ENCODE data around the gene RNF215.

Gene RNF215

DNA sequence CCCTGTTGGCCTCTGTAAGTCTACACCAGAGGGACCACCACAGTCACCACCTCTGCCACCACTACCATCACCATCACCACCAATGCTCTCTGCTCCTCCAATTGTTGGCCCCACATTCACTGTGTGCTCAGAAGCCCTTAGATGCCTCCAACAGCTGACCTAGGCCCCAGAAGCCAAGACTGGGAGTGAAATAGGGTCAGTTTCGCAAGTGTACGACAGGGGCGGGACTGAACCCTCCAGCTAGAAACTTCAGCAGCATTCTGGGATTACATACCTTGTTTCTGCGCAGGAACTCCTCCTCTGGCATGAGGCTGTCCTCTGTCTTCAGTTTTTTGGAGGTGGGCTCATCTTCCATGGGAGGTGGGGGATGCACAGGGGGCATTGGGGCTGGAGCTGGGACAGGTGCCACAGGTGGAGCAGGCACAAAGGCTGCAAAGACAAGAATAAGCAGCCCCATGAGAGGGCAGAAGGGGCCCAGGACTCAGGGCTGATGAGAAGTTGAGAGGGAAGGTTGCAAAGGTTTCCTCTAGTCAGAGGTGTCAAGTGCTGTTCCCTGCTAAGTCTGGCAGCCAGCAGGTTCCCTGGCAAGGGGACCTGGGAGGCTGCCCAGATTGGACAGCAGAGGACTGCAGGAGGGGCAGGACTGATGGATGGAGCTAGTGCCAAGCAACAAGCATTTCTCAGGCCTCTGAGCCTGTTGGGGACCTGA is 50.3 kb downstream of the RNF215 start:
- DNase-seq (ENCODE audit: low spot score), result no peak
- in situ Hi-C loops (cut with MboI; ENCODE audit: low pct_unique_long_range_greater_than_20kb, low sequenced_read_pairs, unreplicated experiment), result no loop called here
- TF ChIP-seq, protein P1, sequence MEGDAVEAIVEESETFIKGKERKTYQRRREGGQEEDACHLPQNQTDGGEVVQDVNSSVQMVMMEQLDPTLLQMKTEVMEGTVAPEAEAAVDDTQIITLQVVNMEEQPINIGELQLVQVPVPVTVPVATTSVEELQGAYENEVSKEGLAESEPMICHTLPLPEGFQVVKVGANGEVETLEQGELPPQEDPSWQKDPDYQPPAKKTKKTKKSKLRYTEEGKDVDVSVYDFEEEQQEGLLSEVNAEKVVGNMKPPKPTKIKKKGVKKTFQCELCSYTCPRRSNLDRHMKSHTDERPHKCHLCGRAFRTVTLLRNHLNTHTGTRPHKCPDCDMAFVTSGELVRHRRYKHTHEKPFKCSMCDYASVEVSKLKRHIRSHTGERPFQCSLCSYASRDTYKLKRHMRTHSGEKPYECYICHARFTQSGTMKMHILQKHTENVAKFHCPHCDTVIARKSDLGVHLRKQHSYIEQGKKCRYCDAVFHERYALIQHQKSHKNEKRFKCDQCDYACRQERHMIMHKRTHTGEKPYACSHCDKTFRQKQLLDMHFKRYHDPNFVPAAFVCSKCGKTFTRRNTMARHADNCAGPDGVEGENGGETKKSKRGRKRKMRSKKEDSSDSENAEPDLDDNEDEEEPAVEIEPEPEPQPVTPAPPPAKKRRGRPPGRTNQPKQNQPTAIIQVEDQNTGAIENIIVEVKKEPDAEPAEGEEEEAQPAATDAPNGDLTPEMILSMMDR (IDR thresholded peaks at IDR 0.05; ENCODE audit: extremely low read depth, insufficient read depth, missing control alignments), result no peak

DNA sequence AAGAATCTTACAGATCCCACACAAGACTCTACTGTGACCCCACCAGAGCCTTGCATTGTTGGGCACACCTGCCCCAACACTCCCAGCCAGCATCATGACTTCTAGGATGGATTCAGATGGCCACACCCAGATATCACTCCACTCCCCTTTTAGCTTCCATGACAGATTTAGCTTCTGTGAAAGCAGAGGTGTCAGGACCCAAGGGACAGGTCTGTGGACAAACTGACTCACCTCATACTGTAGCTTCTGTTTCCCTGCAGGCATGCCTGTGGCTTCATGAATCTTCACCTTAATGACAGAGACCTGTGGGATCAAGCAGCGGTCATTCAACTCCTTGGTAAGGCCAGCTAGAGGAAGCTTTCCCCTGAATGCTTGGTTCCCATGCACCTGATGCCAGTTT is 52.0 kb downstream of the RNF215 start:
- DNase-seq (ENCODE audit: low spot score), result no peak
- in situ Hi-C loops (cut with MboI; ENCODE audit: low pct_unique_long_range_greater_than_20kb, low sequenced_read_pairs, unreplicated experiment), result no loop called here
- TF ChIP-seq, protein P1 (IDR thresholded peaks at IDR 0.05; ENCODE audit: extremely low read depth, insufficient read depth, missing control alignments), result no peak

DNA sequence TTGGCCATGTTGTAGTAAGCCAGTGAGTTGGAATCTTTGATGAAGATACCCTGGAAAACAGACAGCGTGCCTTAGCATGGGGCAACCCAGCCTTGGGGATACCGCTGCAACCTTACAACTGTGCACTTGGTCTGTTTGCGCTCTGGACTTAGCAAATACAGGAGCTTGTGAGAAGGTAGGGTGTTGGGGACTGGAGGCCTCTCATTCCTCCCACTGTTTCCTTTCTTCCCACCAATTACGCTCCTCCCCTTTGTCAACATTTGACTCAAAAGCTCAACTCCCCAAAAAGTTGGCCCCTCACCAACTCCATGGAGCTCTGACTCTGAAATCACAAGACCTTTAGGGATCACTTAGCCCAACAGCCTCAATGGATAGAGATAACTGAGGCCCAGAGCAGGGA is 52.6 kb downstream of the RNF215 start:
- TF ChIP-seq, protein P1 (IDR thresholded peaks at IDR 0.05; ENCODE audit: extremely low read depth, insufficient read depth, missing control alignments), result no peak
- in situ Hi-C loops (cut with MboI; ENCODE audit: low pct_unique_long_range_greater_than_20kb, low sequenced_read_pairs, unreplicated experiment), result no loop called here

DNA sequence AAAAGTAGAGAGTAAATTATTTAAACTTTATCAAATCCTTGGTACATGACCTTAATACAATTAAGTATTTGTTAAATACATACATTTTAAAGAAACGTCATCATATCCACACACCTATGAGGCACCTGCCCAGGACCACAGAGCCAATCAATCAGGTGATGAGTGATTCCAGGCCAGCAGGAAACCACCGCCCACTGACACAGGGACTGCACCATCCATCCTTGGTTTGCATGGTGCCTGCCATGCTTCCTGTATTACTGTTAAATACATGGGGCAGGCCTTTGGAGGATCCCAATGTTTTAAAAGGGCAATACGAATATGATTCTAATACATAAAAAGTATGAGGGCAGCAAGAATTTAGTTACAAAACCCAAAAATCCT is 53.5 kb downstream of the RNF215 start:
- TF ChIP-seq, protein P1 (IDR thresholded peaks at IDR 0.05; ENCODE audit: extremely low read depth, insufficient read depth, missing control alignments), result no peak
- in situ Hi-C loops (cut with MboI; ENCODE audit: low pct_unique_long_range_greater_than_20kb, low sequenced_read_pairs, unreplicated experiment), result no loop called here

More for the DNA sequence above, 52.6 kb downstream of the RNF215 start:
- DNase-seq (ENCODE audit: low spot score), result no peak

DNA sequence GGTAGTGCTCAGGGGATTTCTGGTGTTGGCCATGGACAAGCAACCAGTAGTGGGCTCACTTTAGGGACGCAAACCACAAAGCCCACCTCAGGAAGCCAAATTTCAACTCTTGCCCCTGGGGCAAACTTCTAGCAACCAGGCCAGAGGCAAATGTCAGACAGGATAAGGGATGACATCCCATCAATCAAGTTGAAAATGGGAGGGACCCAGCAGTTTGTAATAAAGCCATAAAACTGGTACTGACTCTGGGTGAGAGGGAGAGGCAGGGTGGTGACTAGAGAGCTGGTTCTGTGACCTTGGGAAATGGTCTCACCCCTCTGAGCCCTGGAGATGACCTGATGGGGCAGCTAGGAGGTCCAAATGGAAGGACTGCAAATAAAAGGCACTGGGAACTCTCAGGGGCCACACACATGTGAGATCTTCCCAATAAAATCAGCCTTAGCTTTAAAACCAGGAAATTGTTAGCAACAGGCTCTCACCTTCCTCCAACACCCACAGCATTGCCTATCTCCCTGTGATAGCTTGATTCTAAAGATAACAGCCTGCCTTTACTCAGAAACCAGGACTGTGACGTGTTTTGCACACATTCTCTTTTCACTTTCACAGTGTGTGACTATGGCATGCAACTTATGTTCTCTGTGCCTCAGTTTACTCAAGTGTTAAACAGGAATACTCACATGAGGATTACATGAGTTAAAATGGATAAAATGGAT is 54.1 kb downstream of the RNF215 start:
- in situ Hi-C loops (cut with MboI; ENCODE audit: low pct_unique_long_range_greater_than_20kb, low sequenced_read_pairs, unreplicated experiment), result no loop called here
- no peak for DNase-seq (ENCODE audit: low spot score)
- TF ChIP-seq, protein P1 (IDR thresholded peaks at IDR 0.05; ENCODE audit: extremely low read depth, insufficient read depth, missing control alignments), result no peak

More for the DNA sequence above, 53.5 kb downstream of the RNF215 start:
- DNase-seq (ENCODE audit: low spot score), result no peak

DNA sequence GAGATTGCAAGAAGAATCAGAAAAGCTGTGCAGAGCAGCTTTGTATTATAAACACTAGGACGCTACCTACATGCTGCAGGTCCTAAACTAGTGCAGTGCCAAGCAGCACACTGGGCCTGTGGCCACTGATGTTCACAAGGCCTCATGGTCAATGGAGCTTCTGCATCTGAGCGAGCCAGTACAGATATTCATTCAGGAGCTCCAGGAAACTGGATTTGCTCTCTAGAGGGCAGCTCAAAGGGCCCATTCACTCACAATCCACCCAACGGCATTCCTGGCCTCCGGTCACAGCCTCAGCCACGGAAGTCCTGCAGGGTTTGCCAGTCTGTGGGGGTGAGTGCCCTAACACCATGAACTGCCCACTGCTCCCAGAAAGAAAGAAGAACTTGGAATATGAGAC is 54.7 kb downstream of the RNF215 start:
- DNase-seq (ENCODE audit: low spot score), result no peak
- in situ Hi-C loops (cut with MboI; ENCODE audit: low pct_unique_long_range_greater_than_20kb, low sequenced_read_pairs, unreplicated experiment), result no loop called here
- TF ChIP-seq, protein P1 (IDR thresholded peaks at IDR 0.05; ENCODE audit: extremely low read depth, insufficient read depth, missing control alignments), result no peak
